ENCODE results near the gene RASAL2. TPM values are rescaled to one million over a fixed set of nuclear protein-coding genes. Genes with fewer than 3 reads are reported as not detected.

RASAL2 gene
- total and polyA plus RNA-seq, 4 donors, result 1.9 to 37.3 (median 22.2) TPM

DNA sequence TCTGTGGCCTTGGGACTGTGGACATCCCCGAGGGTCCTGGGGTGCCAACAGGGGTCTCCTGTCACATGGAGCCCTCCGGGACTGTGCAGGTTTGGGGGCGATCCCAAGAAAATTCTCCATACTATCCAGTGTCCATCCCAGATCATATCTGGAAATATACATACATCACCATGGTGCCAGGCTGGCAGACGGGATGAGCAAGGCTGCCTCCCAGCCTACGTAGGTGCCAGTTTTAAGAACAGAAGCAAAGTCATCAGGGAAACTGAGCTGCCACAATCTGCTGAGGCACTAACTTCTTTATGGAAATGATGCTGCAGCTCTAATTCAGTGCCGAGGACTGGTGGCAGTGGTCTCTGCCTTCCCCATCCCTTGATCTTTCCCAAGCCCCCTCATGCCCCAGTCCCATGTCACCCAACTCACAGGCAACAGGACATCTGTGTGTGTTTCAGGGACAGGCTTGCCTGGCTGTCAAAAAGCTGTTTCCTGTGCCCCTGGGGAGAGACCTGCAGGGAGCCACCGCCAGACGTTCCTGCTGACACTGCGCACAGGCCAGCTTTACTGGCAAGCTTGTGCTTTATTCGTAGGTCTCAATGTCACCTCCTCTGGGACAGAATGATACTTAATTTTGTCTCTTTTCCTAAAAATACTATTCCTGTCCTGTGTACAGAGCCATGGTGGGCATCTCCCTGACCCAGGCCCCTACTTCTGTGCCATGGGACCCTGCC, 434.5 kb downstream of the RASAL2 start:
- ATAC-seq (ENCODE audit: low FRiP score) (no peak), DNase-seq (peak in 1 of 2 donors; percentile 55)
- WGBS, 2 donors, result 86 to 89% methylated on average over 10 of the region's 10 CpGs
- Histone ChIP-seq H3K36me3 (ENCODE audit: control insufficient read depth in 1 of 2, insufficient read depth in 2 of 2, low read length in 1 of 2) (no peaks in the 10 kb centered on the region), H3K4me1 (ENCODE audit: control insufficient read depth in 1 of 2, insufficient read depth in 2 of 2, low read length in 2 of 2) (no peaks in the 10 kb centered on the region), H3K27ac (ENCODE audit: low read depth in 1 of 2, low read length in 2 of 2) (no peak overlapping the region), H3K4me3 (ENCODE audit: low read length in 2 of 2) (no peak overlapping the region), H3K27me3 (ENCODE audit: control insufficient read depth in 1 of 2, insufficient read depth in 2 of 2, low read length in 1 of 2) (no peaks in the 10 kb centered on the region), H3K9me3 (ENCODE audit: control insufficient read depth, low read length) (no peaks in the 10 kb centered on the region)
- intact Hi-C loops (cut with DNase I), result no loop called here

GRCh38 chr1:178528953-178529335, 435.0 kb downstream of the RASAL2 start:
- H3K27ac ChIP-seq (ENCODE audit: low read depth in 1 of 2, low read length in 2 of 2), result no peak overlapping the region
- intact Hi-C loops (cut with DNase I), result no loop called here
- 69 to 79% methylated on average over 4 of the region's 4 CpGs for WGBS, 2 donors
- H3K4me1 ChIP-seq (ENCODE audit: control insufficient read depth in 1 of 2, insufficient read depth in 2 of 2, low read length in 2 of 2), result no peaks in the 10 kb centered on the region
- no peaks in the 10 kb centered on the region for H3K36me3 ChIP-seq (ENCODE audit: control insufficient read depth in 1 of 2, insufficient read depth in 2 of 2, low read length in 1 of 2)
- ATAC-seq (ENCODE audit: low FRiP score) (no peak), DNase-seq (no peak)
- no peaks in the 10 kb centered on the region for H3K9me3 ChIP-seq (ENCODE audit: control insufficient read depth, low read length)
- no peaks in the 10 kb centered on the region for H3K27me3 ChIP-seq (ENCODE audit: control insufficient read depth in 1 of 2, insufficient read depth in 2 of 2, low read length in 1 of 2)
- no peak overlapping the region for H3K4me3 ChIP-seq (ENCODE audit: low read length in 2 of 2)

- Histone ChIP-seq H3K4me1 (ENCODE audit: control insufficient read depth in 1 of 2, insufficient read depth in 2 of 2, low read length in 2 of 2) (no peaks in the 10 kb centered on the region), H3K27me3 (ENCODE audit: control insufficient read depth in 1 of 2, insufficient read depth in 2 of 2, low read length in 1 of 2) (no peaks in the 10 kb centered on the region), H3K4me3 (ENCODE audit: low read length in 2 of 2) (no peak overlapping the region), H3K27ac (ENCODE audit: low read depth in 1 of 2, low read length in 2 of 2) (no peak overlapping the region), H3K9me3 (ENCODE audit: control insufficient read depth, low read length) (no peaks in the 10 kb centered on the region), H3K36me3 (ENCODE audit: control insufficient read depth in 1 of 2, insufficient read depth in 2 of 2, low read length in 1 of 2) (no peaks in the 10 kb centered on the region)
- 90 to 93% methylated on average over 8 of the region's 8 CpGs for WGBS, 2 donors
- no peak for ATAC-seq (ENCODE audit: low FRiP score)
- DNase-seq, result peak in 1 of 2 donors; percentile 42
- intact Hi-C loops (cut with DNase I), result no loop called here
Observed at GRCh38 chr1:178529364-178530036, 435.6 kb downstream of the RASAL2 start.

GRCh38 chr1:178530037-178530402, 436.1 kb downstream of the RASAL2 start:
- Histone ChIP-seq H3K9me3 (ENCODE audit: control insufficient read depth, low read length) (no peaks in the 10 kb centered on the region), H3K4me3 (ENCODE audit: low read length in 2 of 2) (no peak overlapping the region), H3K27me3 (ENCODE audit: control insufficient read depth in 1 of 2, insufficient read depth in 2 of 2, low read length in 1 of 2) (no peaks in the 10 kb centered on the region), H3K27ac (ENCODE audit: low read depth in 1 of 2, low read length in 2 of 2) (no peak overlapping the region), H3K4me1 (ENCODE audit: control insufficient read depth in 1 of 2, insufficient read depth in 2 of 2, low read length in 2 of 2) (no peaks in the 10 kb centered on the region), H3K36me3 (ENCODE audit: control insufficient read depth in 1 of 2, insufficient read depth in 2 of 2, low read length in 1 of 2) (no peaks in the 10 kb centered on the region)
- no peak for ATAC-seq (ENCODE audit: low FRiP score)
- intact Hi-C loops (cut with DNase I), result no loop called here
- peak in 1 of 2 donors; percentile 51 for DNase-seq
- 91 to 96% methylated on average over 2 of the region's 2 CpGs for WGBS, 2 donors

GRCh38 chr1:178530502-178530901, 436.6 kb downstream of the RASAL2 start:
- ATAC-seq (ENCODE audit: low FRiP score) (no peak), DNase-seq (no peak)
- intact Hi-C loops (cut with DNase I), result no loop called here
- no peak overlapping the region for H3K27ac ChIP-seq (ENCODE audit: low read depth in 1 of 2, low read length in 2 of 2)
- no peaks in the 10 kb centered on the region for H3K36me3 ChIP-seq (ENCODE audit: control insufficient read depth in 1 of 2, insufficient read depth in 2 of 2, low read length in 1 of 2)
- no peaks in the 10 kb centered on the region for H3K4me1 ChIP-seq (ENCODE audit: control insufficient read depth in 1 of 2, insufficient read depth in 2 of 2, low read length in 2 of 2)
- H3K4me3 ChIP-seq (ENCODE audit: low read length in 2 of 2), result no peak overlapping the region
- no peaks in the 10 kb centered on the region for H3K27me3 ChIP-seq (ENCODE audit: control insufficient read depth in 1 of 2, insufficient read depth in 2 of 2, low read length in 1 of 2)
- no peaks in the 10 kb centered on the region for H3K9me3 ChIP-seq (ENCODE audit: control insufficient read depth, low read length)
- WGBS, 2 donors, result 94 to 98% methylated on average over 3 of the region's 3 CpGs

DNA sequence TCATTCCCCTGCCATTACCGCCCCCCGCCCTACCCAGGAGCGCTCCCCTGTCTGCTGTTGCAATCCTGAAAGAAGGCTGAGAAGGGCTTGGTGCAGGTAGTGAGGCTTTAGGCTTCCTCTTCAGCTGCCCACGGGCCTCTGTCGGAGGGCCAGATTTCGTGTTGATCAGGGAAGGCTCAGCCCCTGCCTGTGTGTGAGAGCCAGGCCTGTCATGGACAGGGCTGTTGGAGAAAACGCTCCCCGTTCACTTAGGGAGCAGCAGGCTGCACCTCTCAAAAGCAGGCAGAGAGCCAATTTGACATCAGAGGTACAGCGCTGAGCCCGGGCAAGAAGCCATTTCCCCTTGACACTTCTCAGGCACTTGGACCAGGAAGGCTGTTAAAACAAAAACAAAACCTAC, 438.0 kb downstream of the RASAL2 start:
- Histone ChIP-seq H3K27me3 (ENCODE audit: control insufficient read depth in 1 of 2, insufficient read depth in 2 of 2, low read length in 1 of 2) (no peaks in the 10 kb centered on the region), H3K4me1 (ENCODE audit: control insufficient read depth in 1 of 2, insufficient read depth in 2 of 2, low read length in 2 of 2) (no peaks in the 10 kb centered on the region), H3K27ac (ENCODE audit: low read depth in 1 of 2, low read length in 2 of 2) (no peak overlapping the region), H3K4me3 (ENCODE audit: low read length in 2 of 2) (no peak overlapping the region), H3K9me3 (ENCODE audit: control insufficient read depth, low read length) (no peaks in the 10 kb centered on the region), H3K36me3 (ENCODE audit: control insufficient read depth in 1 of 2, insufficient read depth in 2 of 2, low read length in 1 of 2) (no peaks in the 10 kb centered on the region)
- intact Hi-C loops (cut with DNase I), result no loop called here
- ATAC-seq (ENCODE audit: low FRiP score) (peak; percentile 23), DNase-seq (peak in 1 of 2 donors; percentile 46)
- WGBS, 2 donors, result 52% methylated on average over 10 of the region's 10 CpGs

GRCh38 chr1:178532392-178532791, 438.5 kb downstream of the RASAL2 start:
- 14 to 15% methylated on average over 13 of the region's 13 CpGs for WGBS, 2 donors
- Histone ChIP-seq H3K36me3 (ENCODE audit: control insufficient read depth in 1 of 2, insufficient read depth in 2 of 2, low read length in 1 of 2) (no peaks in the 10 kb centered on the region), H3K9me3 (ENCODE audit: control insufficient read depth, low read length) (no peaks in the 10 kb centered on the region), H3K4me1 (ENCODE audit: control insufficient read depth in 1 of 2, insufficient read depth in 2 of 2, low read length in 2 of 2) (no peaks in the 10 kb centered on the region), H3K4me3 (ENCODE audit: low read length in 2 of 2) (no peak overlapping the region), H3K27ac (ENCODE audit: low read depth in 1 of 2, low read length in 2 of 2) (no peak overlapping the region), H3K27me3 (ENCODE audit: control insufficient read depth in 1 of 2, insufficient read depth in 2 of 2, low read length in 1 of 2) (no peaks in the 10 kb centered on the region)
- intact Hi-C loops (cut with DNase I), result no loop called here
- ATAC-seq (ENCODE audit: low FRiP score), result peak; percentile 81
- peak; percentile 82 to 95 for DNase-seq

GRCh38 chr1:178533121-178533946, 439.4 kb downstream of the RASAL2 start:
- intact Hi-C loops (cut with DNase I), result no loop called here
- 76% methylated on average over 9 of the region's 9 CpGs for WGBS, 2 donors
- Histone ChIP-seq H3K27ac (ENCODE audit: low read depth in 1 of 2, low read length in 2 of 2) (no peak overlapping the region), H3K4me3 (ENCODE audit: low read length in 2 of 2) (no peak overlapping the region), H3K9me3 (ENCODE audit: control insufficient read depth, low read length) (no peaks in the 10 kb centered on the region), H3K27me3 (ENCODE audit: control insufficient read depth in 1 of 2, insufficient read depth in 2 of 2, low read length in 1 of 2) (no peaks in the 10 kb centered on the region), H3K36me3 (ENCODE audit: control insufficient read depth in 1 of 2, insufficient read depth in 2 of 2, low read length in 1 of 2) (no peaks in the 10 kb centered on the region), H3K4me1 (ENCODE audit: control insufficient read depth in 1 of 2, insufficient read depth in 2 of 2, low read length in 2 of 2) (no peaks in the 10 kb centered on the region)
- DNase-seq, result no peak
- no peak for ATAC-seq (ENCODE audit: low FRiP score)
